Epithelial cell of esophagus (primary cell): Measurements from ENCODE around the gene ALDH1L1.

Experiments used
- DNase-seq: peaks from one replicate; pipeline ENCODE4 v3.0.0; 2010; ENCODE audit warnings: low read depth
- H3K4me3 ChIP-seq: 2 replicates; pipeline ENCODE4 v1.5.1; 2011; ENCODE audit warnings: mild to moderate bottlenecking, low read length, control low read depth
- TF ChIP-seq, protein P1 (sequence below): IDR thresholded peaks from 2 replicates; pipeline ENCODE4 v1.5.1; 2011; ENCODE audit warnings: low read depth, mild to moderate bottlenecking, low read length, control low read depth, inconsistent platforms; ENCODE audit not compliant: insufficient read depth; ENCODE audit errors: missing control alignments

Gene ALDH1L1

GRCh38 chr3:126211569-126211968, 31.2 kb upstream of the ALDH1L1 start:
- no peak overlapping the region for H3K4me3 ChIP-seq
- TF ChIP-seq, protein P1, sequence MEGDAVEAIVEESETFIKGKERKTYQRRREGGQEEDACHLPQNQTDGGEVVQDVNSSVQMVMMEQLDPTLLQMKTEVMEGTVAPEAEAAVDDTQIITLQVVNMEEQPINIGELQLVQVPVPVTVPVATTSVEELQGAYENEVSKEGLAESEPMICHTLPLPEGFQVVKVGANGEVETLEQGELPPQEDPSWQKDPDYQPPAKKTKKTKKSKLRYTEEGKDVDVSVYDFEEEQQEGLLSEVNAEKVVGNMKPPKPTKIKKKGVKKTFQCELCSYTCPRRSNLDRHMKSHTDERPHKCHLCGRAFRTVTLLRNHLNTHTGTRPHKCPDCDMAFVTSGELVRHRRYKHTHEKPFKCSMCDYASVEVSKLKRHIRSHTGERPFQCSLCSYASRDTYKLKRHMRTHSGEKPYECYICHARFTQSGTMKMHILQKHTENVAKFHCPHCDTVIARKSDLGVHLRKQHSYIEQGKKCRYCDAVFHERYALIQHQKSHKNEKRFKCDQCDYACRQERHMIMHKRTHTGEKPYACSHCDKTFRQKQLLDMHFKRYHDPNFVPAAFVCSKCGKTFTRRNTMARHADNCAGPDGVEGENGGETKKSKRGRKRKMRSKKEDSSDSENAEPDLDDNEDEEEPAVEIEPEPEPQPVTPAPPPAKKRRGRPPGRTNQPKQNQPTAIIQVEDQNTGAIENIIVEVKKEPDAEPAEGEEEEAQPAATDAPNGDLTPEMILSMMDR: no peak
- no peak for DNase-seq

DNA sequence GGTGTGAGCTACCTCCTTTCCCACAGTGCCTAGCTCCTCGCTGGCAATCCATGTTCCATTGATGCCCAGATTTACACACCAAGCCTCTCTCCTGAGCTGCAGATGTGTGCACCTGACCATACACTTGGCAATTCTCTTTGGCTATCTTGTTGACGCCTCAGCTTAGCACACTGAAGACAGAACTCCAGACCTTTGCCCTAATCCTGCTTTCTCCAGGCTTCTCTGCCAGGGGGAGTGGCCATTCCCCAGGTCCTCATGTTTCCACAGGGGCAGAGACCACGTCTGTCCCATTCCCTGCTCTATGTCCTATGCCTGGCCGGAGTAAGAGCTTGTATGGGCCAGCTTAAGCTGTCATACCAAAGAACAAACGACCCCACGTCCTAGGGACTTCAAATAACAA, 30.2 kb upstream of the ALDH1L1 start:
- DNase-seq: no peak
- TF ChIP-seq, protein P1: no peak

DNA sequence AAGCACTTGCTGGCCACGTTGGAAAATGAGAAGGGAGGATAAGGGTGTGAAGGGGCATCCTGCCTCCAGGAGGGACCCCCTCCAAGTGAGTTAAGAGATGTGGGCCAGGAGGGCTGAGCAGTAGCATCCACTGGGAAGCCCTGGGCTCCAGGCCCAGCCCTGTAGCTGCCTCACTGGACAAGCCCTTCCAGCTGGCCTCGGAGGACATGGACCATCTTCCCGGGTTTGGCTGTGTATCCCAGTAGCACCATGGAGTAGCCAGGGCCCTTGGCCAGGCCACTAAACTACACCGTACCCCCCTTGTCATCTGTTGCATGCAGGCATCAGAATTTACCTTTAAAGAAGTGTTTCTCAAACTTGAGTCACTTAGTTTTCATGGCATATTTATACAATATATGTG, 29.4 kb upstream of the ALDH1L1 start:
- no peak for DNase-seq
- TF ChIP-seq, protein P1: no peak
- no peak overlapping the region for H3K4me3 ChIP-seq

More for the DNA sequence above, 30.2 kb upstream of the ALDH1L1 start:
- no peak overlapping the region for H3K4me3 ChIP-seq

DNA sequence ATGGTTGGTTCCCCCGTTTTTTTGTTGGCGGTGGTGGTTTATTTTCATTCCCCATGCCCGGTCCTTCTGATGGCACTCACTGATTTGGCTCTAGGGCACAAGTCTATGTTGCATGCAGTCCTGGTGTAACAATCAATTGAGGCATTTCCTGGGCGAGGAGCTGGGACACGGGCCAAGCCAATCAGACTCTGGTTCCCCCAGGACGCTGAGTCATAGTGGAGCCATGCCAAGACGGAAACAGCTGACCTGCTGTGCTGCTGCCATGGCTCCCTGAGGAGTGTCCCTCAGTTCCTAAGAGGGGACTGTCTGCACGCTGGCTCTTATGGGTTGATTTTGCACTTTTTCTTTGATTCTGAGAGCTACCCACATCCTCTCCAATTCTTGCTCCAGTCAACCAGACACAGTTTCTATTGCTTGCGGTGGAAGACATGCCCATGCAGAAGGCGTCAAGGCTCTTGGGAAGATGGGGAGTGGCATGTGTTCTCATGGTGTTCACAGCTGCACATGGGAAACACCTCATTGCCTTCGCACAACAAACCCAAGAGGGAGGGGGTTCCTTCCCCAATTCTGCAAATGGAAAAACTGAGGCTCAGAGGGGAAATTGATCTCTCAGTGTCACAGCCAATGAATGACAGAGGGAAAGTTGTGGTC, 28.3 kb upstream of the ALDH1L1 start:
- no peak overlapping the region for H3K4me3 ChIP-seq
- TF ChIP-seq, protein P1: no peak
- peak; percentile 97 for DNase-seq

GRCh38 chr3:126208182-126208581, 27.8 kb upstream of the ALDH1L1 start:
- peak; percentile 24 for DNase-seq

GRCh38 chr3:126207166-126207565, 26.8 kb upstream of the ALDH1L1 start:
- TF ChIP-seq, protein P1: no peak
- DNase-seq: no peak
- no peak overlapping the region for H3K4me3 ChIP-seq

More at GRCh38 chr3:126208182-126208581, 27.8 kb upstream of the ALDH1L1 start:
- TF ChIP-seq, protein P1: no peak
- no peak overlapping the region for H3K4me3 ChIP-seq

GRCh38 chr3:126205717-126206655, 25.6 kb upstream of the ALDH1L1 start:
- TF ChIP-seq, protein P1: no peak
- DNase-seq: no peak
- no peak overlapping the region for H3K4me3 ChIP-seq
